K562 (cell line): ENCODE results near the gene MYOC. TPM values are rescaled to one million over a fixed set of nuclear protein-coding genes. Genes with fewer than 3 reads are reported as not detected.

Experiments
- ATAC-seq: fragments of 200-7000 bp; cut with Tn5 transposase; 3 replicates; pipeline ENCODE4 v1.9.1; 2020; ENCODE audit warnings: moderate library complexity
- BruUV-seq: library from RNA; stranded (reverse); fragments of 400-500 nt; replicated peaks from 2 replicates; lab custom pipeline; 2021; lab: Mats Ljungman, UMichigan
- CTCF ChIA-PET: fragments of 300-600 bp; formaldehyde crosslinking; extraction: SDS; loops from one replicate; lab custom pipeline; 2021; ENCODE audit warnings: low intra/inter-chr PET ratio; lab: Yijun Ruan, JAX
- POLR2A ChIA-PET: fragments of 300-600, 350-650 bp; sonication (Branson Sonifier 250); formaldehyde crosslinking; extraction: SDS; loops from one replicate; lab custom pipeline; 2021; ENCODE audit warnings: antibody characterized with exemption, inconsistent platforms; lab: Yijun Ruan, JAX
- DNase-seq, 4 experiments: peaks; one replicate each; pipeline versions ENCODE4 v3.0.0 to v3.0.0-alpha.2; 2011 to 2018; ENCODE audit warnings: low spot score in 3 of 4, mixed read lengths in 3 of 4; ENCODE audit errors: extremely low read depth in 1 of 4
- FAIRE-seq: peaks from 2 replicates; lab custom pipeline; 2011; peaks lifted over from hg19 to GRCh38; lab: Jason Lieb, UNC
- H2AFZ ChIP-seq: 2 replicates; pipeline ENCODE4 v1.6.0; 2011; ENCODE audit warnings: low read depth, low read length, control low read depth, inconsistent platforms
- H3K27ac ChIP-seq: fragments of 200-600 bp; 3 replicates; pipeline ENCODE4 v1.8.0; 2011; ENCODE audit warnings: low read depth, mild to moderate bottlenecking, control low read depth, inconsistent platforms, low read length, moderate library complexity, mixed read lengths; ENCODE audit errors: extremely low read depth
- H3K27me3 ChIP-seq, 2 experiments: fragments of 300-600 bp in 1 of 2; 2 replicates in 1 of 2; 3 replicates in 1 of 2; pipeline versions ENCODE4 v1.6.0 to v1.8.0; 2011; ENCODE audit warnings: inconsistent platforms in 2 of 2, low read length in 2 of 2, mild to moderate bottlenecking in 1 of 2, mixed read lengths in 1 of 2, moderate library complexity in 1 of 2; ENCODE audit not compliant: control insufficient read depth in 2 of 2, insufficient read depth in 2 of 2
- H3K36me3 ChIP-seq: fragments of 300-600 bp; 3 replicates; pipeline ENCODE4 v1.8.0; 2011; ENCODE audit warnings: mild to moderate bottlenecking, low read length, inconsistent platforms; ENCODE audit not compliant: control insufficient read depth, insufficient read depth
- H3K4me1 ChIP-seq, 2 experiments: fragments of 200-600 bp in 1 of 2; replicated peaks in 1 of 2; 2 replicates in 1 of 2; 3 replicates in 1 of 2; pipeline versions ENCODE4 v1.5.1 to v1.8.0; 2011; ENCODE audit warnings: inconsistent platforms in 2 of 2, low read length in 2 of 2, mild to moderate bottlenecking in 1 of 2, mixed read lengths in 1 of 2, moderate library complexity in 1 of 2; ENCODE audit not compliant: control insufficient read depth in 2 of 2, insufficient read depth in 2 of 2
- H3K4me2 ChIP-seq: 2 replicates; pipeline ENCODE4 v1.6.1; 2011; ENCODE audit warnings: low read length, control low read depth, inconsistent platforms, mixed read lengths; ENCODE audit not compliant: insufficient read depth
- H3K4me3 ChIP-seq: fragments of 200-600 bp; sonication (generic), shearing (Covaris generic); 2 replicates; pipeline ENCODE4 v1.5.1; 2016; ENCODE audit warnings: control low read depth, inconsistent platforms
- H3K79me2 ChIP-seq: fragments of 200-600 bp; 3 replicates; pipeline ENCODE4 v1.8.0; 2011; ENCODE audit warnings: low read length, inconsistent platforms; ENCODE audit not compliant: control insufficient read depth, insufficient read depth
- H3K9ac ChIP-seq, 2 experiments: 2 replicates each; pipeline versions ENCODE4 v1.6.0 to v1.6.1; 2011; ENCODE audit warnings: low read depth in 2 of 2, low read length in 2 of 2, control low read depth in 1 of 2, inconsistent platforms in 1 of 2, mild to moderate bottlenecking in 1 of 2, mixed read lengths in 1 of 2; ENCODE audit not compliant: insufficient read depth in 1 of 2
- H3K9me1 ChIP-seq: one replicate; pipeline ENCODE4 v1.6.0; 2011; ENCODE audit warnings: inconsistent platforms, mild to moderate bottlenecking, low read length, moderate library complexity; ENCODE audit not compliant: control insufficient read depth, insufficient read depth
- H3K9me3 ChIP-seq: replicated peaks from 2 replicates; pipeline ENCODE4 v1.5.1; 2011; ENCODE audit warnings: low read depth, low read length, inconsistent platforms; ENCODE audit not compliant: control insufficient read depth, insufficient read depth
- H4K20me1 ChIP-seq: replicated peaks from 2 replicates; pipeline ENCODE4 v1.6.1; 2011; ENCODE audit warnings: low read length, inconsistent platforms, mixed read lengths; ENCODE audit not compliant: control insufficient read depth, insufficient read depth
- ZNF592 ChIP-seq: fragments of 450-650 bp; IDR thresholded peaks from 2 replicates; pipeline ENCODE4 v1.6.1; 2017; ENCODE audit warnings: antibody characterized with exemption, mild to moderate bottlenecking
- WGBS: fragments of 100-300 bp; shearing (Covaris generic); methylation state at CpG from one replicate; pipeline ENCODE4 v1.1.6; 2016; ENCODE audit warnings: low coverage, mixed read lengths; ENCODE audit not compliant: insufficient coverage; ENCODE audit errors: missing lambda C conversion rate; 5-methylcytosine and 5-hydroxymethylcytosine counted together
- in situ Hi-C: fragments of 300-500 bp; cut with MboI; formaldehyde crosslinking; loops from 4 replicates; pipeline ENCODE4 v1.15.0; 2018; ENCODE audit warnings: inconsistent platforms, mixed read lengths
- intact Hi-C: fragments of 100-400 bp; cut with micrococcal nuclease; formaldehyde crosslinking; loops from 2 replicates; pipeline ENCODE4 v1.14.2; 2022
- polyA plus RNA-seq, 8 experiments: library from polyadenylated mRNA; depleted of rRNA in 4 of 8; stranded (reverse) in 5 of 8; unstranded in 3 of 8; fragments of >200 nt; fragmentation: Nextera tagmentation in 2 of 8; fragmentation: Illumina TruSeq in 1 of 8; extraction: Ambion mirVana in 2 of 8; extraction: Trizol in 1 of 8; gene quantifications; 2 replicates each; pipeline versions ENCODE4 v1.2.1 to v1.2.3, GENCODE V29; 2011 to 2014; ENCODE audit warnings: inconsistent platforms in 1 of 8, missing spikeins in 1 of 8
- total RNA-seq, 7 experiments: library from RNA; depleted of rRNA in 6 of 7; stranded (reverse); fragments of >200 nt in 6 of 7; fragmentation: Illumina TruSeq in 2 of 7; extraction: Trizol in 2 of 7; gene quantifications; 2 replicates each; pipeline versions ENCODE4 v1.2.1 to v1.2.3, GENCODE V29; 2011 to 2021; ENCODE audit warnings: low replicate concordance in 1 of 7

MYOC gene
- total and polyA plus RNA-seq, 9 of the 15 experiments (the other 6 are each of a cell fraction or from before 2014, with no cell fraction given), result not detected

GRCh38 chr1:171588230-171588629, 64.3 kb downstream of the MYOC start:
- Histone ChIP-seq H3K27me3 (no peaks in the 10 kb centered on the region), H3K4me1 (no peaks in the 10 kb centered on the region), H3K4me2 (no peak overlapping the region), H3K27ac (no peak overlapping the region), H3K36me3 (peaks cover 89% of the 10 kb centered on the region)
- no peak for ATAC-seq
- intact Hi-C loops, result no loop called here
- WGBS, result 97% methylated on average over 2 of the region's 2 CpGs
- no peak for TF ChIP-seq ZNF592
- TF ChIP-seq, all 486 proteins: peak for 0
- Histone ChIP-seq H3K4me3 (no peak overlapping the region), H3K9me3 (no peaks in the 10 kb centered on the region), H2AFZ (no peak overlapping the region), H4K20me1 (no peaks in the 10 kb centered on the region), H3K79me2 (no peaks in the 10 kb centered on the region), H3K9me1 (no peaks in the 10 kb centered on the region), H3K9ac (no peak overlapping the region)
- POLR2A ChIA-PET, result interaction anchor here (0.6 to 2.1 kb wide), 2 partner anchors 12 to 123 kb away, joined by 3 to 5 read pairs; no protein-coding TSS in a partner anchor
- in situ Hi-C loops, result no loop called here
- BruUV-seq, result no TSS peak
- no peak for DNase-seq
- CTCF ChIA-PET, result no interaction called here
- no peak for FAIRE-seq
